A549 (cell line): ENCODE results near the gene RELT. TPM values are rescaled to one million over a fixed set of nuclear protein-coding genes. Genes with fewer than 3 reads are reported as not detected.

Experiments used
- ATAC-seq, 2 experiments: fragments of 200-7000 bp in 1 of 2; fragments of >200 bp in 1 of 2; cut with Nextera tagmentation in 1 of 2; cut with Tn5 transposase in 1 of 2; 3 replicates each; pipeline versions ENCODE4 v1.8.0 to v1.9.1; 2018 to 2020; ENCODE audit warnings: mild to moderate bottlenecking in 1 of 2, moderate library complexity in 1 of 2
- CTCF ChIA-PET: fragments of 300-600 bp; sonication (Branson Sonifier 250); formaldehyde crosslinking; extraction: SDS; loops from one replicate; lab custom pipeline; 2021; ENCODE audit warnings: antibody characterized with exemption, inconsistent platforms; lab: Yijun Ruan, JAX
- POLR2A ChIA-PET: fragments of 350-600 bp; formaldehyde crosslinking; extraction: SDS; loops from one replicate; lab custom pipeline; 2021; ENCODE audit warnings: antibody characterized with exemption, inconsistent platforms; lab: Yijun Ruan, JAX
- DNase-seq, 2 experiments: peaks; one replicate each; pipeline versions ENCODE4 v3.0.0 to v3.0.0-alpha.2; 2011 to 2016; ENCODE audit warnings: low read depth in 1 of 2, low spot score in 1 of 2
- FAIRE-seq: peaks from 2 replicates; lab custom pipeline; 2011; peaks lifted over from hg19 to GRCh38; lab: Jason Lieb, UNC
- H3K27ac ChIP-seq, 2 experiments: fragments of >200 bp; sonication (Bioruptor Twin); formaldehyde crosslinking; 3 replicates each; pipeline ENCODE4 v1.5.1; 2016 to 2017
- H3K4me1 ChIP-seq: fragments of >200 bp; sonication (Bioruptor Twin); formaldehyde crosslinking; 3 replicates; pipeline ENCODE4 v1.6.1; 2016
- H3K4me2 ChIP-seq: fragments of >200 bp; sonication (Bioruptor Twin); formaldehyde crosslinking; 3 replicates; pipeline ENCODE4 v1.6.1; 2016
- H3K4me3 ChIP-seq: fragments of >200 bp; sonication (Bioruptor Twin); formaldehyde crosslinking; 3 replicates; pipeline ENCODE4 v1.5.1; 2016
- H3K9me3 ChIP-seq: fragments of >200 bp; sonication (Bioruptor Twin); formaldehyde crosslinking; 3 replicates; pipeline ENCODE4 v1.6.1; 2016
- CHD2 ChIP-seq: fragments of 150-350 bp; IDR thresholded peaks from 2 replicates; pipeline ENCODE4 v1.6.1; 2014; ENCODE audit warnings: low read length; ENCODE audit not compliant: partially characterized antibody
- CHD4 ChIP-seq: fragments of 200-600 bp; sonication (generic); IDR thresholded peaks from 2 replicates; pipeline ENCODE4 v1.6.1; 2016; ENCODE audit warnings: antibody characterized with exemption, mild to moderate bottlenecking, borderline replicate concordance
- ELK1 ChIP-seq: fragments of 150-350 bp; IDR thresholded peaks from 2 replicates; pipeline ENCODE4 v1.6.1; 2014; ENCODE audit warnings: low read depth, mild to moderate bottlenecking, low read length
- ESRRA ChIP-seq: fragments of 150-350 bp; IDR thresholded peaks from 2 replicates; pipeline ENCODE4 v1.6.1; 2014; ENCODE audit warnings: mild to moderate bottlenecking, low read length, borderline replicate concordance
- FOSL2 ChIP-seq, 2 experiments: fragments of 450-650 bp in 1 of 2; fragments of >200 bp in 1 of 2; sonication (Bioruptor Twin) in 1 of 2; formaldehyde crosslinking; IDR thresholded peaks; 2 replicates each; pipeline versions ENCODE4 v1.5.0 to v1.6.1; 2016 to 2020; ENCODE audit warnings: mild to moderate bottlenecking in 1 of 2, moderate library complexity in 1 of 2
- HES2 ChIP-seq: fragments of >200 bp; sonication (Bioruptor Twin); formaldehyde crosslinking; IDR thresholded peaks from 2 replicates; pipeline ENCODE4 v1.6.1; 2016
- HOXB5 ChIP-seq: fragments of 250-450 bp; sonication (Bioruptor Pico); IDR thresholded peaks from 2 replicates; pipeline ENCODE4 v1.5.0; 2020; ENCODE audit warnings: mild to moderate bottlenecking, moderate library complexity
- JUN ChIP-seq, 2 experiments: fragments of >200 bp; sonication (Bioruptor Twin); formaldehyde crosslinking; IDR thresholded peaks; 2 replicates in 1 of 2; 3 replicates in 1 of 2; pipeline ENCODE4 v1.6.1; 2016 to 2017
- JUNB ChIP-seq: fragments of >200 bp; sonication (Bioruptor Twin); formaldehyde crosslinking; IDR thresholded peaks from 2 replicates; pipeline ENCODE4 v1.6.1; 2016
- KDM5A ChIP-seq: fragments of 200-600 bp; sonication (generic); IDR thresholded peaks from 2 replicates; pipeline ENCODE4 v1.6.1; 2016; ENCODE audit warnings: antibody characterized with exemption, mild to moderate bottlenecking
- MAX ChIP-seq: IDR thresholded peaks from 2 replicates; pipeline ENCODE4 v1.6.1; 2012
- MAZ ChIP-seq: fragments of 150-350 bp; IDR thresholded peaks from 2 replicates; pipeline ENCODE4 v1.6.1; 2014; ENCODE audit warnings: antibody characterized with exemption, low read depth, low read length, borderline replicate concordance
- MYC ChIP-seq: IDR thresholded peaks from 2 replicates; pipeline ENCODE4 v1.6.1; 2012; ENCODE audit warnings: mild to moderate bottlenecking, inconsistent platforms, low read length, improper control_type of control experiment, borderline replicate concordance
- NPAS2 ChIP-seq: fragments of 250-450 bp; sonication (Bioruptor Pico); IDR thresholded peaks from 2 replicates; pipeline ENCODE4 v1.8.0; 2022; ENCODE audit warnings: mild to moderate bottlenecking, moderate library complexity, borderline replicate concordance
- NR3C1 ChIP-seq: fragments of >200 bp; sonication (Bioruptor Twin); formaldehyde crosslinking; IDR thresholded peaks from 3 replicates; pipeline ENCODE4 v1.6.1; 2017
- PBX3 ChIP-seq: IDR thresholded peaks from 2 replicates; pipeline ENCODE4 v1.6.1; 2012
- POLR2A ChIP-seq: IDR thresholded peaks from 2 replicates; pipeline ENCODE4 v1.6.1; 2012; ENCODE audit warnings: mild to moderate bottlenecking, low read length
- POLR2AphosphoS2 ChIP-seq: conservative IDR thresholded peaks from 2 replicates; pipeline ENCODE4 v1.6.1; 2012; ENCODE audit warnings: low read length, improper control_type of control experiment, inconsistent platforms
- RAD21 ChIP-seq, 2 experiments: fragments of >200 bp in 1 of 2; sonication (Bioruptor Twin) in 1 of 2; formaldehyde crosslinking in 1 of 2; IDR thresholded peaks in 1 of 2; conservative IDR thresholded peaks in 1 of 2; 2 replicates in 1 of 2; 3 replicates in 1 of 2; pipeline ENCODE4 v1.6.1; 2012 to 2018; ENCODE audit warnings: inconsistent platforms in 1 of 2
- RARB ChIP-seq: fragments of 250-450 bp; sonication (Bioruptor Pico); IDR thresholded peaks from 2 replicates; pipeline ENCODE4 v1.8.0; 2021; ENCODE audit warnings: mild to moderate bottlenecking, moderate library complexity
- TFCP2L1 ChIP-seq: fragments of 250-450 bp; sonication (Bioruptor Pico); IDR thresholded peaks from 2 replicates; pipeline ENCODE4 v1.5.0; 2021; ENCODE audit warnings: mild to moderate bottlenecking
- TP53 ChIP-seq: fragments of 250-450 bp; sonication (Bioruptor Pico); IDR thresholded peaks from 2 replicates; pipeline ENCODE4 v1.5.0; 2021; ENCODE audit warnings: mild to moderate bottlenecking, moderate library complexity
- ZC3H11A ChIP-seq: fragments of 450-650 bp; IDR thresholded peaks from 2 replicates; pipeline ENCODE4 v1.6.1; 2014; ENCODE audit warnings: antibody characterized with exemption, mild to moderate bottlenecking
- WGBS: methylation state at CpG from one replicate; pipeline ENCODE4 v1.1.6; 2017; ENCODE audit errors: missing lambda C conversion rate; 5-methylcytosine and 5-hydroxymethylcytosine counted together
- polyA plus RNA-seq, 4 experiments: library from polyadenylated mRNA; depleted of rRNA in 3 of 4; stranded (reverse); fragments of >200 nt; fragmentation: RNase III in 1 of 4; extraction: RNeasy Plus Mini Kit Qiagen cat#74134 plus additional on column Dnase treatment in 1 of 4; gene quantifications; 2 replicates in 3 of 4; 3 replicates in 1 of 4; pipeline ENCODE4 v1.2.3, GENCODE V29; 2011 to 2017
- TF ChIP-seq, protein P1 (sequence below): fragments of 450-650 bp; IDR thresholded peaks from 2 replicates; pipeline ENCODE4 v1.6.1; 2014; ENCODE audit warnings: antibody characterized with exemption

The RELT gene
- polyA plus RNA-seq, 2 of the 4 experiments (the other 2 are of a cell fraction), result 2.9 to 5.2 TPM

GRCh38 chr11:73360743-73361369 is 15.3 kb upstream of the RELT start:
- WGBS, result 82% methylated on average over 7 of the region's 8 CpGs
- TF ChIP-seq RARB (CRISPR knock-in tag) (no peak), MAZ (no peak), ESRRA (no peak)
- ATAC-seq (no peak), FAIRE-seq (no peak), DNase-seq (no peak)
- Histone ChIP-seq H3K4me1 (no peaks in the 10 kb centered on the region), H3K4me3 (no peak overlapping the region), H3K4me2 (no peak overlapping the region), H3K27ac (no peak overlapping the region), H3K9me3 (no peaks in the 10 kb centered on the region)
- POLR2A ChIA-PET, result interaction anchor here (0.6 to 0.9 kb wide), 2 partner anchors 10 to 53 kb away, joined by 3 to 5 read pairs; partner anchors contain the start of gene ARHGEF17
- CTCF ChIA-PET, result interaction anchor here (0.6 to 39.3 kb wide), 19 partner anchors 8 to 299 kb away, joined by 3 to 667 read pairs (median 5); no protein-coding TSS in a partner anchor

- WGBS, result 88% methylated on average over 22 of the region's 70 CpGs
- Histone ChIP-seq H3K4me1 (no peaks in the 10 kb centered on the region), H3K4me2 (no peak overlapping the region), H3K27ac (no peak overlapping the region), H3K4me3 (no peak overlapping the region), H3K9me3 (no peaks in the 10 kb centered on the region)
- DNase-seq (no peak), FAIRE-seq (no peak), ATAC-seq (peak in 1 of 2 experiments; percentile 54; a peak in 3 of 6 replicates)
- TF ChIP-seq MAX (no peak), NPAS2 (CRISPR knock-in tag) (no peak), FOSL2 (IDR thresholded peaks at IDR 0.05) (no peak), FOSL2 (CRISPR knock-in tag; IDR thresholded peaks at IDR 0.05) (no peak), TP53 (CRISPR knock-in tag) (no peak), RAD21 (conservative IDR thresholded peaks at IDR 0.05 in 1 of 2, IDR thresholded peaks at IDR 0.05 in 1 of 2) (peak in 1 of 2 experiments; percentile 9; a peak in 1 of 5 replicates)
- TF ChIP-seq, protein P1, sequence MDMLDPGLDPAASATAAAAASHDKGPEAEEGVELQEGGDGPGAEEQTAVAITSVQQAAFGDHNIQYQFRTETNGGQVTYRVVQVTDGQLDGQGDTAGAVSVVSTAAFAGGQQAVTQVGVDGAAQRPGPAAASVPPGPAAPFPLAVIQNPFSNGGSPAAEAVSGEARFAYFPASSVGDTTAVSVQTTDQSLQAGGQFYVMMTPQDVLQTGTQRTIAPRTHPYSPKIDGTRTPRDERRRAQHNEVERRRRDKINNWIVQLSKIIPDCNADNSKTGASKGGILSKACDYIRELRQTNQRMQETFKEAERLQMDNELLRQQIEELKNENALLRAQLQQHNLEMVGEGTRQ, result no peak
- ChIA-PET CTCF (interaction anchor here (1.0 to 39.3 kb wide), 12 partner anchors 10 to 299 kb away, joined by 3 to 667 read pairs (median 10); no protein-coding TSS in a partner anchor), POLR2A (no interaction called here)
Measured at GRCh38 chr11:73361953-73362776, 14.0 kb upstream of the RELT start.

- no peak for FAIRE-seq
- CTCF ChIA-PET, result interaction anchor here (0.5 to 39.3 kb wide), 10 partner anchors 9 to 298 kb away, joined by 3 to 667 read pairs (median 7); no protein-coding TSS in a partner anchor
Measured at GRCh38 chr11:73363147-73363546, 13.1 kb upstream of the RELT start.

More at GRCh38 chr11:73363147-73363546, 13.1 kb upstream of the RELT start:
- TF ChIP-seq HOXB5 (CRISPR knock-in tag) (no peak), CHD4 (no peak), NPAS2 (CRISPR knock-in tag) (no peak), POLR2A (no peak), MYC (no peak), PBX3 (no peak), JUNB (no peak), ELK1 (no peak), RAD21 (conservative IDR thresholded peaks at IDR 0.05 in 1 of 2, IDR thresholded peaks at IDR 0.05 in 1 of 2) (no peak), KDM5A (no peak), CHD2 (no peak), HES2 (no peak), FOSL2 (IDR thresholded peaks at IDR 0.05) (no peak), FOSL2 (CRISPR knock-in tag; IDR thresholded peaks at IDR 0.05) (no peak), TP53 (CRISPR knock-in tag) (no peak), NR3C1 (no peak), TFCP2L1 (CRISPR knock-in tag) (no peak), POLR2AphosphoS2 (no peak), ZC3H11A (no peak), JUN (IDR thresholded peaks at IDR 0.05) (no peak), MAX (no peak)
- POLR2A ChIA-PET, result no interaction called here
- ATAC-seq (no peak), DNase-seq (no peak)
- no peaks in the 10 kb centered on the region for H3K9me3 ChIP-seq
- H3K4me2 ChIP-seq, result no peak overlapping the region
- no peak overlapping the region for H3K27ac ChIP-seq
- H3K4me3 ChIP-seq, result no peak overlapping the region
- H3K4me1 ChIP-seq, result no peaks in the 10 kb centered on the region
- 95% methylated on average over 5 of the region's 9 CpGs for WGBS
